ENCODE data around the gene MYOCOS. TPM values are rescaled to one million over a fixed set of nuclear protein-coding genes. Genes with fewer than 3 reads are reported as not detected.
"Not testable (repeated sequence)": the region's sequence is repeated elsewhere in the genome, so short reads cannot be mapped to it uniquely, and the experiment has no call there.

Gene MYOCOS
- total RNA-seq, 2 donors from 2014 or later, result not detected

DNA sequence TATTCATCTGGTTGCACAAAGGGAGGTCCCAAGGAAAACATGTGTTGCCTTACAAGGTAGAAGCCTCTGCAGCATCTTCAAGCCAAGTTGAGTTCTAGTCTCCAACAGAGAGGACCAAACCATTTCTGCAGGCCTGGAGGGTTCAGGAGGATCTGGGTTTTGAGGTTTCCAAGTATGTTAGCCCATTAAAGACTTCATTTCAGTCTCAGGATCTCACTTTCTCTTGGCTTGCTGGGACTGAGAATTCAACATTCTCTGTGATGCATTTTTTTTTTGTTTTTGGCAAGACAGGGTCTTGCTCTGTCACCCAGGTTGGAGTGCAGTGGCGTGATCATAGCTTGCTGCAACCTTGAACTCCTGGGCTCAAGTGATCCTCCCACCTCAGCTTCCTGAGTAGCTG lies 8.8 kb upstream of the MYOCOS start:
- Histone ChIP-seq H3K9me3 (no peaks in the 10 kb centered on the region), H3K27me3 (no peaks in the 10 kb centered on the region), H3K27ac (no peak overlapping the region), H3K4me3 (no peak overlapping the region), H3K36me3 (no peaks in the 10 kb centered on the region), H3K4me1 (no peaks in the 10 kb centered on the region)
- no peak for DNase-seq (ENCODE audit: low spot score)
- TF ChIP-seq, protein P1, sequence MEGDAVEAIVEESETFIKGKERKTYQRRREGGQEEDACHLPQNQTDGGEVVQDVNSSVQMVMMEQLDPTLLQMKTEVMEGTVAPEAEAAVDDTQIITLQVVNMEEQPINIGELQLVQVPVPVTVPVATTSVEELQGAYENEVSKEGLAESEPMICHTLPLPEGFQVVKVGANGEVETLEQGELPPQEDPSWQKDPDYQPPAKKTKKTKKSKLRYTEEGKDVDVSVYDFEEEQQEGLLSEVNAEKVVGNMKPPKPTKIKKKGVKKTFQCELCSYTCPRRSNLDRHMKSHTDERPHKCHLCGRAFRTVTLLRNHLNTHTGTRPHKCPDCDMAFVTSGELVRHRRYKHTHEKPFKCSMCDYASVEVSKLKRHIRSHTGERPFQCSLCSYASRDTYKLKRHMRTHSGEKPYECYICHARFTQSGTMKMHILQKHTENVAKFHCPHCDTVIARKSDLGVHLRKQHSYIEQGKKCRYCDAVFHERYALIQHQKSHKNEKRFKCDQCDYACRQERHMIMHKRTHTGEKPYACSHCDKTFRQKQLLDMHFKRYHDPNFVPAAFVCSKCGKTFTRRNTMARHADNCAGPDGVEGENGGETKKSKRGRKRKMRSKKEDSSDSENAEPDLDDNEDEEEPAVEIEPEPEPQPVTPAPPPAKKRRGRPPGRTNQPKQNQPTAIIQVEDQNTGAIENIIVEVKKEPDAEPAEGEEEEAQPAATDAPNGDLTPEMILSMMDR (IDR thresholded peaks at IDR 0.05), result no peak

DNA sequence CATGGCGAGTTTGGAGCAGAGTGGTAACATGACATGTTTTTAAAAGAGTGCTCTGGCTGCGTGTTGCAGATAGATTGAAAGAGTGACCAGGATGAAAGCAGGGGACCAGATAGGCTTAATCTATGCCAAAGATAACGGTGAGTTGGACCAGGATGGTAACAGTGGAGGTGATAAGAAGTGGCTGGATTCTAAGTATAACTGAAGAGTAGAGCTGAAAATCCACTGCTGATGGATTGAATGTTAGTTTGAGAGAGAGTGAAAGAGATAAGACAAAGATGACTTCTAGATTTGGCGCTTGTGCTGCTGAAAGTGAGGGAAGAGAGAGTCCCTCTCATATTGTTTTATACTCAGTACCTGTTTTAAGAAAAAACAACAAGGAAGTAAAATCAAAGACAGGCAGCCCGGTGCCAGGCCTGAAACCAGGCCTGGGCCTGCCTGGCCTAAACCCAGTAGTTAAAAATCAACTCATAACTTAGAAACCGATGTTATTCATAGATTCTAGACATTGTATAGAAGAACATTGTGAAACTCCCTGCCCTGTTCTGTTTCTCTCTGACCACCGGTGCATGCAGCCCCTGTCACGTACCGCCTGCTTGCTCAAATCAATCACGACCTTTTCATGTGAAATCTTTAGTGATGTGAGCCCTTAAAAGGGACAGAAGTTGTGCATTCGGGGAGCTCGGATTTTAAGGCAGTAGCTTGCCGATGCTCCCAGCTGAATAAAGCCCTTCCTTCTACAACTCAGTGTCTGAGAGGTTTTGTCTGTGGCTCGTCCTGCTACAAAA lies 6.7 kb upstream of the MYOCOS start:
- H3K4me1 ChIP-seq, result not testable (repeated sequence)

DNA sequence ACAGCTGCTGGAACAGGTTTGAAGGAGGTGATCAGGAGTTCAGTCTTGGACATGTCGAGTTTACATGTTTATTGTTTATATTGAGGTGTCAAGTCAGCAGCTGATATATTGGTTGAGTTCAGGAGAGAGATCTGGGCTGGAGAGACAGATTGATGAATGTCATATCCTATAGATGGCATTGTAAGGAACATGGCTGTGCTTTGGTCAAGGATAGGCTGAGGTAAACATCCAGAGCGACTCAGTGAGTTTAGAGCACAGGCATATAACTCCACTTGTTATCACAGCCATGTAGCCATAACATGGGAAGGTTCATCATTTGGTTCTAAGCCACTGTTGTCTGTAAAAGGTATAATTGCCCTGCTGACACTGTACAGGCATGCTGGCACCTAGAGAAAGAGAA lies 5.5 kb upstream of the MYOCOS start:
- no peaks in the 10 kb centered on the region for H3K27me3 ChIP-seq
- TF ChIP-seq, protein P1 (IDR thresholded peaks at IDR 0.05), result no peak
- no peaks in the 10 kb centered on the region for H3K36me3 ChIP-seq
- no peak overlapping the region for H3K27ac ChIP-seq
- H3K4me1 ChIP-seq, result no peaks in the 10 kb centered on the region
- H3K9me3 ChIP-seq, result no peaks in the 10 kb centered on the region
- no peak overlapping the region for H3K4me3 ChIP-seq
- DNase-seq (ENCODE audit: low spot score), result no peak

More for the DNA sequence above, 6.7 kb upstream of the MYOCOS start:
- H3K36me3 ChIP-seq; DNase-seq (ENCODE audit: low spot score); H3K27me3 ChIP-seq; H3K4me3 ChIP-seq; H3K27ac ChIP-seq; H3K9me3 ChIP-seq: not testable (repeated sequence)

DNA sequence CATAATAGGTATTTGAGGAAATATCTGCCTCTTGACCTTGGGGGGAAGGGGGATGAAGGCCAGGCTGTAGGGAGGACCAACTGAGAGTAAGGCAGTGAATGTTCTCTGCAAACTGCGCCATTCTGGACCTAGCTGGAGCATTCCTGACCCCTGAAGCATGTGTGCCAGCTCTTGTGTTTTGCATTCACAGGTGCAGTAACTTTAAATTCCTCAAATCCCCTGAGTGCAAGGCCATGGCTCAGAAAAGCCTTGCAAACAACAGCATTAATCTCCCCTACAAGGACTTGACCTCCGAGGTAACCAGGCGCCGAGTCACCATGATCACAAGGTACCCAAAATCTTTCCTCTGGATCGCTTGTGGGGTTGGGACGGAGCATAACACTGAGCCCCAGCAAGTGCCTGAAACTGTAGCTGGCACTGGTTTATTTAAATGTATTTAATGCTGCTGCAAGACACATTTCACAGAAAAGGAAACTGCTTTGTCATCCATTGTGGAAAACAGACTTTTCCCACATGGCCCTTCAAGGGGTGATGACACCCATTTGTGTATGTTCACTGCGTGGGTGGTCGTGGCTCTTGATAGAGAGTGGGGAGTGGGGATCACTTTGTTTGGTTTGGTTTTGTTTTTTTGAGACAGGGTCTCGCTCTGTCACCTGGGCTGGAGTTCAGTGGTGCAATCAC lies 1.7 kb downstream of the MYOCOS start:
- Histone ChIP-seq H3K4me1 (no peaks in the 10 kb centered on the region), H3K27me3 (no peaks in the 10 kb centered on the region), H3K27ac (no peak overlapping the region), H3K9me3 (no peaks in the 10 kb centered on the region), H3K36me3 (no peaks in the 10 kb centered on the region), H3K4me3 (no peak overlapping the region)
- TF ChIP-seq, protein P1 (IDR thresholded peaks at IDR 0.05), result no peak
- no peak for DNase-seq (ENCODE audit: low spot score)

DNA sequence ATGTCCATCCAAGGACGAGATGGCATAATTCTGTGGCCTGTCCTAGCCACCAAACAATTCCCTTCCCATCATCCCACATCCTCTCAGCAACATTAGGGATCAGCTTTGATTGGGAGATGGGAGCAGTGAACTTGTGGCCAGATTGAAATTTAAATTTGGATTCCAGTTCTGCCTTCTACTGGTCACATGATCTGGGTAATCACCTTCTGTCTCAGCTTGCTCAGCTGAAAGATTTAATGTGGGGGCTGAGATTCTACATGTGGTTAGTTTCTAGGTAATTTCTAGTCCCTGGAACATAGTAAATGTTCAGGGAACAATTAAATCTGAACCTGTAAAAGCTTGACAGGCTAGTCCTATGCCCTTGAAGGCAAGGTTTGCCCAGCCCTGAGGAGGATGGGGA lies 3.2 kb downstream of the MYOCOS start:
- no peak for DNase-seq (ENCODE audit: low spot score)
- Histone ChIP-seq H3K4me3 (no peak overlapping the region), H3K27ac (no peak overlapping the region), H3K27me3 (no peaks in the 10 kb centered on the region), H3K4me1 (no peaks in the 10 kb centered on the region), H3K36me3 (no peaks in the 10 kb centered on the region), H3K9me3 (no peaks in the 10 kb centered on the region)
- TF ChIP-seq, protein P1 (IDR thresholded peaks at IDR 0.05), result no peak

DNA sequence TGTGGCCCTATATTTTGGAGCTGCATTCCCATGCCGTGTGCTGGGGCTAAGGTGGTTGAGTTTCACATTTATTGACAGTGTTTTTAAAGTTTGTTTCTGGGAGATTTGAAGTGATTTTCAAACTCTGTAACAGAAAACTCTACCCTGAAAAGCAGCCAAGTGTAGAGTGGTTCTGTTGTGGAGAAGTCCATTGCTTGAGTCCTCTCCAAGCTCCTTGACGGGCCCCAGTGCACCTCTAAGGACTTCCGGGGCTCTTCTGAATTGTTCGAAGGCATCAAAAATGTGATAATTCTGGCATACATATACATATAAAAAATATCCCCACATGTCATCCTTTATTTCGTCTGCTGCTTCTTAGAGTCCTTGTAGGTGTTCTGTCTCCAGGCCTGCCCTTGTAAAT lies 5.0 kb downstream of the MYOCOS start:
- H3K4me1 ChIP-seq, result no peaks in the 10 kb centered on the region
- TF ChIP-seq, protein P1 (IDR thresholded peaks at IDR 0.05), result no peak
- H3K27me3 ChIP-seq, result no peaks in the 10 kb centered on the region
- no peak overlapping the region for H3K4me3 ChIP-seq
- no peaks in the 10 kb centered on the region for H3K9me3 ChIP-seq
- no peak for DNase-seq (ENCODE audit: low spot score)
- H3K36me3 ChIP-seq, result no peaks in the 10 kb centered on the region
- H3K27ac ChIP-seq, result no peak overlapping the region

Measured in right atrium auricular region (tissue), 2 donors.